Sigmoid colon (tissue), 7 donors: ENCODE results near the gene TFCP2L1. TPM values are rescaled to one million over a fixed set of nuclear protein-coding genes. Genes with fewer than 3 reads are reported as not detected.
A peak's percentile ranks its signal among the peaks of the same experiment; 100 is the strongest.
"Not testable (repeated sequence)": the region's sequence is repeated elsewhere in the genome, so short reads cannot be mapped to it uniquely, and the experiment has no call there.

ENCODE experiments used
- DNase-seq: peaks from one replicate; pipeline ENCODE4 v3.0.0-alpha.2; 2019
- H3K27ac ChIP-seq, 4 donors: fragments of 200-600 bp; sonication (generic); one replicate each; pipeline ENCODE4 v1.5.1; 2016 to 2019; ENCODE audit warnings: mild to moderate bottlenecking in 1 of 4
- H3K27me3 ChIP-seq, 3 donors: fragments of 200-600 bp; sonication (generic); one replicate each; pipeline ENCODE4 v1.5.1; 2019; ENCODE audit warnings: mild to moderate bottlenecking in 1 of 3
- H3K36me3 ChIP-seq, 4 donors: fragments of 200-600 bp; sonication (generic); one replicate each; pipeline ENCODE4 v1.5.1; 2016 to 2019
- H3K4me1 ChIP-seq, 4 donors: fragments of 200-600 bp; sonication (generic); one replicate each; pipeline ENCODE4 v1.5.1; 2017 to 2019
- H3K4me3 ChIP-seq, 4 donors: fragments of 200-600 bp; sonication (generic); one replicate each; pipeline ENCODE4 v1.5.1; 2017 to 2019; ENCODE audit warnings: mild to moderate bottlenecking in 2 of 4, moderate library complexity in 1 of 4
- H3K9me3 ChIP-seq, 4 donors: fragments of 200-600 bp in 3 of 4; sonication (generic) in 3 of 4; one replicate each; pipeline versions ENCODE4 v1.5.1 to v1.6.1; 2013 to 2019
- EP300 ChIP-seq, 4 donors: sonication (generic); formaldehyde crosslinking; IDR thresholded peaks; one replicate each; pipeline ENCODE4 v1.6.1; 2017; ENCODE audit warnings: antibody characterized with exemption in 4 of 4
- POLR2A ChIP-seq, 2 donors: fragments of 450-650 bp; IDR thresholded peaks; one replicate each; pipeline ENCODE4 v1.6.1; 2016; ENCODE audit warnings: antibody characterized with exemption in 2 of 2, mild to moderate bottlenecking in 2 of 2, moderate library complexity in 2 of 2
- POLR2AphosphoS5 ChIP-seq, 4 donors: sonication (generic); formaldehyde crosslinking; IDR thresholded peaks; one replicate each; pipeline ENCODE4 v1.6.1; 2017; ENCODE audit warnings: antibody characterized with exemption in 4 of 4
- WGBS, 2 donors: extraction: QIAGEN DNeasy Blood & Tissue Kit; methylation state at CpG; one replicate each; pipeline ENCODE4 v1.1.7; 2013; 5-methylcytosine and 5-hydroxymethylcytosine counted together
- intact Hi-C: fragments of 100-400 bp; cut with DNase I; formaldehyde crosslinking; loops from one replicate; pipeline ENCODE4 v1.15.1; 2023
- polyA plus RNA-seq, 3 donors: library from polyadenylated mRNA; stranded (reverse); fragments of 200-250 nt; gene quantifications; one replicate each; pipeline ENCODE4 v1.2.3, GENCODE V29; 2013
- total RNA-seq, 4 donors: library from RNA; depleted of rRNA; stranded (reverse); fragments of >200 nt; gene quantifications; one replicate each; pipeline ENCODE4 v1.1.0, GENCODE V29; 2016
- TF ChIP-seq, protein P1 (sequence below), 4 experiments: fragments of 450-650 bp in 3 of 4; fragments of 200-600 bp in 1 of 4; IDR thresholded peaks; one replicate each; pipeline ENCODE4 v1.5.1; 2016 to 2019; ENCODE audit warnings: antibody characterized with exemption in 4 of 4, mild to moderate bottlenecking in 3 of 4, moderate library complexity in 2 of 4
- donor health status: healthy with polysubstance abuse.
- donor health status: Bipolar disorder and iron deficiency.
- donor health status: healthy.

Gene TFCP2L1
- total and polyA plus RNA-seq, 7 donors, result 0.14 to 35.5 (median 0.55) TPM

DNA sequence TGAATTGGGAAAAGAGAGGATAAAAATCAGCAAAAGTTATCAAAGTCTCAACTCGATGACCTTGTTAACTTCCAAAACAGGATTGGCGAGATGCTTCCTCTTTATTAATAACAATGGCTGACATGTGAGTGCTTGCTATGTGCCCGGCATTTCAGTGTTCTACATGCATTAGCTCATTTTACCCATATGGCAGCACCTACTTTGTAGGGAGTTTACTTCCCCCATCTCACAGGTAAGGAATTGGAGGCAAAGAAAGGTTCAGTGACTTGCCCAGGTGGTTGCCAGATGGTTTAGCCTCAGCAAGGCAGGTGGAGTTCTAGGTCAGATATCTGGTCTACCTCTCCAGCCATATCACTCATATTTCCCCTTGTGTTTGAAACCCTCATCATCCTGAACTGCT lies 12.4 kb downstream of the TFCP2L1 start:
- TF ChIP-seq EP300 (IDR thresholded peaks at IDR 0.05), result no peak
- no peak for TF ChIP-seq POLR2A (IDR thresholded peaks at IDR 0.05)
- DNase-seq, result peak; percentile 7

DNA sequence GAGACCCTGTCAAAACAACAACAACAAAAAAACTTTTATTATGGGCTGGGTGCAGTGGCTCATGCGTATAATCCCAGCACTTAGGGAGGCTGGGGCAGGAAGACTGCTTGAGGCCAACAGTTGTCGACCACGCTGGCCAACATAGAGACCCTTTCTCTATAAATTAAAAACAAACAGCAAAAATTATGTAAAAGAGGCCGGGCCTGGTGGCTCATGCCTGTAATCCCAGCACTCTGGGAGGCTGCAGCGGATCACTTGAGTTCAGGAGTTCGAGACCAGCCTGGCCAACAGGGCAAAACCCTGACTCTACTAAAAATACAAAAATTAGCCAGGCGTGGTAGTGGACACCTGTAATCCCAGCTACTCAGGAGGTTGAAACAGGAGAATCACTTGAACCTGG lies 15.6 kb downstream of the TFCP2L1 start:
- H3K36me3 ChIP-seq, H3K4me3 ChIP-seq, H3K4me1 ChIP-seq, H3K27ac ChIP-seq, intact Hi-C loops, H3K27me3 ChIP-seq, H3K9me3 ChIP-seq: not testable (repeated sequence)
- WGBS, 2 donors, result 93% methylated on average over 7 of the region's 7 CpGs
- peak; percentile 4 for DNase-seq

More for the DNA sequence above, 12.4 kb downstream of the TFCP2L1 start:
- Histone ChIP-seq H3K27ac (no peak overlapping the region), H3K4me3 (no peak overlapping the region), H3K4me1 (no peaks in the 10 kb centered on the region), H3K27me3 (no peaks in the 10 kb centered on the region), H3K9me3 (no peaks in the 10 kb centered on the region), H3K36me3 (no peaks in the 10 kb centered on the region)
- intact Hi-C loops, result no loop called here
- WGBS, 2 donors, result 87 to 90% methylated on average over 3 of the region's 3 CpGs

DNA sequence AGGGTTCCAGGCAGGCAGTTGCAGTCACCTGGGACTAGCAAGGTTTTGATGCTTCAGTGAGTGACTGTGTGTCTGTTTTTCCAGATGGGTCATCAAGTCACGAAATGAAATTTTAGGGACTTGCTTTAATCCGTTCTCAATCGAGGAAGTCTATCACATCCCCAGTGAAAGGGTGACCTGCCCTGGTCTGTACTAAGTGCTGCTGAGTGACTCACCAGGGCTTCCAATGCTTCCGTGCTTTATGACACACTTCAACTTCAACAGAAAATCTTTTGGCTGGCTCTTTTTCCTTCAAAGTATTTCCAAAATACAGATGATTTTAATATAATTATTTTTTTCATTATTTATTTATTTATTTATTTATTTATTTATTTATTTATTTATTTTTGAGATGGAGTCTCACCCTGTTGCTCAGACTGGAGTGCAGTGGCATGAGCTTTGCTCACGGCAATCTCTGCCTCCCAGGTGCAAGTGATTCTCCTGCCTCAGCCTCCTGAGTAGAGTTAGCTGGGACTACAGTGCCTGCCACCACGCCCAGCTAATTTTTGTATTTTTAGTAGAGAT lies 18.4 kb downstream of the TFCP2L1 start:
- intact Hi-C loops, result no loop called here
- no peaks in the 10 kb centered on the region for H3K4me1 ChIP-seq
- no peak for DNase-seq
- no peak overlapping the region for H3K4me3 ChIP-seq
- H3K9me3 ChIP-seq, result no peaks in the 10 kb centered on the region
- no peak overlapping the region for H3K27ac ChIP-seq
- H3K27me3 ChIP-seq, result no peaks in the 10 kb centered on the region
- WGBS, 2 donors, result 52 to 69% methylated on average over 6 of the region's 6 CpGs
- H3K36me3 ChIP-seq, result no peaks in the 10 kb centered on the region
- no peak for TF ChIP-seq EP300 (IDR thresholded peaks at IDR 0.05)
- TF ChIP-seq POLR2AphosphoS5 (IDR thresholded peaks at IDR 0.05), result no peak
- TF ChIP-seq POLR2A (IDR thresholded peaks at IDR 0.05), result no peak
- TF ChIP-seq, protein P1, sequence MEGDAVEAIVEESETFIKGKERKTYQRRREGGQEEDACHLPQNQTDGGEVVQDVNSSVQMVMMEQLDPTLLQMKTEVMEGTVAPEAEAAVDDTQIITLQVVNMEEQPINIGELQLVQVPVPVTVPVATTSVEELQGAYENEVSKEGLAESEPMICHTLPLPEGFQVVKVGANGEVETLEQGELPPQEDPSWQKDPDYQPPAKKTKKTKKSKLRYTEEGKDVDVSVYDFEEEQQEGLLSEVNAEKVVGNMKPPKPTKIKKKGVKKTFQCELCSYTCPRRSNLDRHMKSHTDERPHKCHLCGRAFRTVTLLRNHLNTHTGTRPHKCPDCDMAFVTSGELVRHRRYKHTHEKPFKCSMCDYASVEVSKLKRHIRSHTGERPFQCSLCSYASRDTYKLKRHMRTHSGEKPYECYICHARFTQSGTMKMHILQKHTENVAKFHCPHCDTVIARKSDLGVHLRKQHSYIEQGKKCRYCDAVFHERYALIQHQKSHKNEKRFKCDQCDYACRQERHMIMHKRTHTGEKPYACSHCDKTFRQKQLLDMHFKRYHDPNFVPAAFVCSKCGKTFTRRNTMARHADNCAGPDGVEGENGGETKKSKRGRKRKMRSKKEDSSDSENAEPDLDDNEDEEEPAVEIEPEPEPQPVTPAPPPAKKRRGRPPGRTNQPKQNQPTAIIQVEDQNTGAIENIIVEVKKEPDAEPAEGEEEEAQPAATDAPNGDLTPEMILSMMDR (IDR thresholded peaks at IDR 0.05), result no peak

DNA sequence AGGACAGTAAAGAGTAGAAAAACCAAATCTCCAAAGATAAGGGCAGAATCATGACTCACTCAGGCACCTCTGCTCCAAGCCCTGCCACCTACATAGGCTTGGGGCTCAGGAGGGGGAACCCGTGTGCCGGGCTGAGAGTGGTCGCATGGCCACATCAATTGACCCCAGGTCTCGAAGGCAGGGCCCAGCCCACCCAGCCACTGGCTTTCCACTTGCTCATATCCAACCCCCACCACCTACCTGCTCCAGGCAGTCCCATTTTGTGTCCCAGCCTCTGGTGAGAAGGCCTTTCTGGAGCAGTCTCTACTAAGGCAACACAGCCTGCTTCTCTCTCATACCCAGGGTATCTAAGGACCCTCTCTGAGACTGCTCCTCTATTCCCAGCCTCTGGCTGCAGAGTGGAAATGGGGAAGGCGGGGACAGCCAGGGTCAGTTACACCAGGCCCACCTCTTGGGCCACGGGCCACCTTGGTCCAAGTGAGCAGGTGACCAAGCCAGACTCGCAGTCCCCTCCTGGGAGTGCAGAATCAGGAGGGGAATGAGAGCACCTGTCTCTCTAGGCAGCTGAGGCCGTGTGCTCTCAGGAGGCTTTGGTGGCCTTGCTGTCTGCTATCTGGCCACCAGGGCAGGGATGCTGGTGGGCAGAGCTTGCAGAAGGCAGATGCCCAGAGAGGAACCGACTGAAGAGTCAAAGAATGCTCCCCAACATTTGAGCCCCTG lies 20.8 kb downstream of the TFCP2L1 start:
- no peaks in the 10 kb centered on the region for H3K36me3 ChIP-seq
- H3K4me3 ChIP-seq, result no peak overlapping the region
- H3K27ac ChIP-seq, result no peak overlapping the region
- DNase-seq, result peak; percentile 54
- no peaks in the 10 kb centered on the region for H3K9me3 ChIP-seq
- H3K27me3 ChIP-seq, result no peaks in the 10 kb centered on the region
- H3K4me1 ChIP-seq, result peaks cover 0 to 11% (median 4%) of the 10 kb centered on the region in 4 donors
- TF ChIP-seq, protein P1 (IDR thresholded peaks at IDR 0.05), result no peak
- TF ChIP-seq POLR2A (IDR thresholded peaks at IDR 0.05) (no peak), EP300 (IDR thresholded peaks at IDR 0.05) (no peak), POLR2AphosphoS5 (IDR thresholded peaks at IDR 0.05) (no peak)
- intact Hi-C loops, result no loop called here
- WGBS, 2 donors, result 86 to 90% methylated on average over 9 of the region's 9 CpGs

DNA sequence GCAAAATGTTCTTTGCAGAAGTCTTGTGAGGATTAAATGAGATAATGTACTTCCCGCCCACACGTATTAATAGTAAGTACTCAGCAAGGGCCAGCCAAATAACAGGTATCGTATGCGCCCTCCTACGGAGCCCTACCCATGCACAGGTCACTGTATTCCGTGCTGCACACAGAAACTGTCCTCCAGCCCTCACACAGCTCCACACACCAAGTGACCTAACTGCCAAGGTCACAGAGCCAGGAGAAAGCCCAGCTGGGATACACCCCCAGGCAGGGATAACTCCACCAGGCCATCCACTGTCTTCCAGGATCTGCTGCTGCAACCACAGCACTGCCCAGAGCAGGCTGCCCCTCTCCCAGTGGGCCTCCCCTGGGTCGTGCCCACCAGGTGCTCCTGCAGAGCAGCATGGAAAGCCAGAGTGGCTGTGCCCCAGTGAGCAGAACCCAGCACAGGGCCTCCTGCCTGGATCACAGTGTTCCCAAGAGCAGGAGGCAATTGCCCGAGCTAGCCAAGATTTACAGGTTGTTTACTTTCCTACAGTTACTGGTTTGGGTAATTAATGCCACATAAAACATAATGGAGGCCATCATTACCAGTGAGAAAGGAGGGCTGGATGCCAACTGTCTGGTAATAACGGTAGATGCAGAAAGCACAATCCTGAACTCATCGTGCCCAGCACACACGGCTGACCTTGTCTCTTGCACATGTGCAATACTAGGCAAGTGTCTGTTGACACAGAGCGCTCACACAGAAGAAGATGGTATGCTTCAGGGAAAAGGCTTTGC lies 24.4 kb downstream of the TFCP2L1 start:
- H3K27ac ChIP-seq, result peak overlapping the region in 1 of 4 donors; percentile 21
- peaks cover 0 to 11% (median 4%) of the 10 kb centered on the region in 4 donors for H3K4me1 ChIP-seq
- H3K27me3 ChIP-seq, result no peaks in the 10 kb centered on the region
- no peaks in the 10 kb centered on the region for H3K9me3 ChIP-seq
- WGBS, 2 donors, result 26 to 68% methylated on average over 12 of the region's 12 CpGs
- no peaks in the 10 kb centered on the region for H3K36me3 ChIP-seq
- DNase-seq, result peak; percentile 74
- H3K4me3 ChIP-seq, result no peak overlapping the region
- peak in 3 of 4 donors; percentile 47 to 90 (median 50) for TF ChIP-seq EP300 (IDR thresholded peaks at IDR 0.05)
- peak; percentile 58 to 86 (median 69) for TF ChIP-seq POLR2AphosphoS5 (IDR thresholded peaks at IDR 0.05)
- TF ChIP-seq, protein P1 (IDR thresholded peaks at IDR 0.05), result no peak
- intact Hi-C loops, result no loop called here
